AG09309 (cell line): ENCODE results near the gene OXCT1.

Source experiments
- DNase-seq: peaks from one replicate; pipeline ENCODE4 v3.0.0-alpha.2; 2010; ENCODE audit warnings: low read depth
- H3K4me3 ChIP-seq: 2 replicates; pipeline ENCODE4 v1.5.1; 2011; ENCODE audit warnings: mild to moderate bottlenecking, low read depth, low read length, moderate library complexity; ENCODE audit not compliant: control insufficient read depth
- CTCF ChIP-seq: IDR thresholded peaks from 2 replicates; pipeline ENCODE4 v1.5.1; 2011; ENCODE audit warnings: mild to moderate bottlenecking, low read depth, low read length, inconsistent platforms; ENCODE audit not compliant: insufficient read depth, control insufficient read depth; ENCODE audit errors: missing control alignments

The OXCT1 gene

GRCh38 chr5:41869724-41870626, at the start of gene OXCT1:
TSS of gene OXCT1 (minus strand) at chr5:41870425. CDS start at chr5:41870358, 67 bp downstream.
- peak within 1 kb of the TSS; percentile 80 for H3K4me3 ChIP-seq
- no peak for TF ChIP-seq CTCF
- peak; percentile 24 for DNase-seq

GRCh38 chr5:41918105-41918504, 47.9 kb upstream of the OXCT1 start:
- no peak for TF ChIP-seq CTCF
- no peak overlapping the region for H3K4me3 ChIP-seq
- DNase-seq, result no peak

DNA sequence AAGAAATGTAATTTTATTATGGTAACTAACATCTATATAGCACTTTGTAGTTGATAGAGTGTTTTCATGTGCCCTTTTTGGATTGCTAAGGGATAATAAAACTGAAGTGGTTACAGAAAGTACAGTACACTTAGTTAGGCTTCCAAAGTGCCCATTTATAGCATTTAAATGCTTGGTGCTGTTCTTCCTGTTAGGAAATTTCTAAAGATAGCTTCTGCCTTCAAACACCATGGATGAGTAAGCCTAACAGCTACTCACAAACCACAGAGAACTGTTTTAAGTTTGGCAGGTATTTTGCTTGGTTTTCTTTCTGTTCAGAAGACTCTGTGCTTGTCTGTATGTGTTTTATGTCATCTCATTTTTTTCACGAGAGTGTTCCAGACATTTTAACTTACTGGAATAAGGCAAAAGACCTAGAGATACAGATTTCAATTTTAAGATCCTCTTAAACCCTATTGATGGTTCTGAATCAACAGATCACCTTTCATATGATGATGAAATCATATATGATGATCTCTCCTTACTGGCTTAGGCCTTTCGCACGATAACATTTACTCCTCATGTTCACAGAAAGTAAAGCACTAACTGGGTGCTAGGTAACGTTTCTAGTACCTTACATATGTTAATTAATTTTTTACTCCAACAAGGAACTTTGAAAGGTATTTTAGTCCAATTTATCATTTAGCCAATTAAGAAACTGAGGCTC, 38.3 kb upstream of the OXCT1 start:
- no peak overlapping the region for H3K4me3 ChIP-seq
- peak; percentile 55 for DNase-seq
- no peak for TF ChIP-seq CTCF

- no peak for TF ChIP-seq CTCF
- no peak for DNase-seq
- H3K4me3 ChIP-seq, result no peak overlapping the region
These were observed 35.9 kb upstream of the OXCT1 start for GRCh38 chr5:41906151-41906550.

DNA sequence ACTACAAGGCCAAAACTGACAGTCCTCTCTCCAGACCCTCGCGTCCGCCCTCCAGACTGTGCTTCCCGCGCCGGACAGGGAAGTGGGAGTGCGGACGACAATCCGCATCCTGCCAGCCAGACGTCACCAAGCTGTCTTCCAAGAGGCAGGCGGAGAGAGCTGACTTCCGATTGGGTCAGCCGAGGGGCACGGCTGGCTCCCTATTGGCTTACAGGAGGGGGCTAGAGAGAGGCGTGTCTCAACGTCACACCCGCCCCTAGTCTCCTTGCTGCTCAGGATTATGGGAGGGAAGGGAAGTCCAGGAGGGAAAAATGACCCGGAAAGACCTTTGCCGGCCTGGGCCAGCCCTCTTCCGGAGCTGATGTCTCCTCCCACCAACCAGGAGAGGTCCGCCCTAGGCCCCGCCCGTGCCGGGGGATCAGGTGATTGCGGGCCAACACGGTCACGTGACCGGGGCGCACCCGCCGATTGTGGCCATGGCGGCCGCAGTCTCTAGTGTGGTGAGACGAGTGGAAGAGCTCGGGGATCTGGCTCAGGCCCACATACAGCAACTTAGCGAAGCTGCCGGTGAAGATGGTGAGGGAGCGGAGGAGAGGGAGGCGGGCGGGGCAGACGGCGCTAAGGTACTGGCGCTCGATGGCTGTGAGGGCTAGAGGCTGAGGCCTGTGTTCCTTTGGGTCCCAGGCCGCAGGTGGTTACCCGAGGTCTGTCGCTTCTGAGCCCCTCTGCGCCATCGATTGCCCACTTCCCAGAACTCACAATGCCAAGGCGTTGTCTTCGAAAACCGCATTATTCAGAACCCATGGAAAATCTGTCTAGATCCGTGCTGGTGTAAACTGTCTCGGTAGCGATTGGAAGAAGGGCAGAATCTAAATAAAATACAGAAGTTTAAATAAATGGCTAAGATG, 33.9 kb upstream of the OXCT1 start, which contains the start of gene RIMOC1:
Gene RIMOC1, plus strand, starts transcription at position 453 of the 908 bp plus-strand sequence. Its CDS starts 24 bp downstream, at position 477.
- DNase-seq, result peak; percentile 99
- peak within 1 kb of the TSS; percentile 85 for H3K4me3 ChIP-seq
- no peak for TF ChIP-seq CTCF

DNA sequence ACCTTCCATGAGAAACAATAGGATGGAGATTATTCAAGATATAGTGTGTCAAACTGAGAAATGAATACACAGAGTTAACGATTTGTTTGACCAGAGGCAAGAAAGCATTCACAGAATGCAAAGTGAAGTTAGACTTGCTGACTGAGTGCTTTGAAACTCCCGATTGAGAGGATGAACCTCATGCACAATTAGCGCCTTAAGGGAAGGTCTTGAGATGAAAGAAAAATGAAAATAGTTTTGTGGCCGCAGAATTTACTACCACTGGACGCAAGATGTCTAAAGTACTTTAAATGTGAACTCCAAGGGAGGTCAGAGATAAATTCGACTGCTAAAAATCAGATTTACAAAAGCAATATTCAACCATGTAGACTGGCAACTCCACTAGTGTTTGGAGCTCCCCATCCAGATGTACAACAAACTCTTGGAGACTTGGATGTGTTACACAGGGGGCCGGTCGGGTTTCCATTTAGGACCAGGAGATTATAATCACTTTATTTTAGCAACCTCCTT, 33.2 kb upstream of the OXCT1 start:
- H3K4me3 ChIP-seq, result peak overlapping the region; percentile 85
- TF ChIP-seq CTCF, result no peak
- DNase-seq, result no peak
